Lower lobe of right lung (tissue), 2 donors: ENCODE measurements around the gene KMT5B. TPM values are rescaled to one million over a fixed set of nuclear protein-coding genes. Genes with fewer than 3 reads are reported as not detected.

Source experiments
- ATAC-seq, 2 donors: fragments of 200-7000 bp; cut with Tn5 transposase; one replicate each; pipeline ENCODE4 v1.9.1; 2020 to 2022; ENCODE audit warnings: mild to moderate bottlenecking in 2 of 2, moderate library complexity in 2 of 2
- DNase-seq: peaks from one replicate; pipeline ENCODE4 v3.0.0-alpha.2; 2020
- H3K27ac ChIP-seq: fragments of 200-600 bp; one replicate; pipeline ENCODE4 v1.8.0; 2022
- H3K27me3 ChIP-seq: fragments of 200-600 bp; one replicate; pipeline ENCODE4 v1.8.0; 2022; ENCODE audit warnings: low read depth
- H3K36me3 ChIP-seq: fragments of 200-600 bp; one replicate; pipeline ENCODE4 v1.8.0; 2022; ENCODE audit warnings: mild to moderate bottlenecking
- H3K4me1 ChIP-seq: fragments of 200-600 bp; one replicate; pipeline ENCODE4 v1.8.0; 2022
- H3K4me3 ChIP-seq: fragments of 200-600 bp; one replicate; pipeline ENCODE4 v1.8.0; 2022; ENCODE audit warnings: mild to moderate bottlenecking
- H3K9me3 ChIP-seq: fragments of 200-600 bp; one replicate; pipeline ENCODE4 v1.8.0; 2022
- intact Hi-C: fragments of 100-400 bp; cut with DNase I; formaldehyde crosslinking; loops from one replicate; pipeline ENCODE4 v1.11.0; 2022
- total RNA-seq: library from RNA; stranded (reverse); fragmentation: NEBNext Ultra II Directional; extraction: Animal tissue kit (Norgen Biotek cat#: 25700); gene quantifications from one replicate; pipeline ENCODE4 v1.2.1, GENCODE V29; 2021
- TF ChIP-seq, protein P1 (sequence below): fragments of 200-600 bp; IDR thresholded peaks from one replicate; pipeline ENCODE4 v1.8.0; 2022; ENCODE audit warnings: antibody characterized with exemption, mild to moderate bottlenecking
- donor health status: DM: no; HTN: yes; CAD: no; lungs with severe emphysema.

The KMT5B gene
- total RNA-seq, 1 donor from 2014 or later, result 48.6 TPM

DNA sequence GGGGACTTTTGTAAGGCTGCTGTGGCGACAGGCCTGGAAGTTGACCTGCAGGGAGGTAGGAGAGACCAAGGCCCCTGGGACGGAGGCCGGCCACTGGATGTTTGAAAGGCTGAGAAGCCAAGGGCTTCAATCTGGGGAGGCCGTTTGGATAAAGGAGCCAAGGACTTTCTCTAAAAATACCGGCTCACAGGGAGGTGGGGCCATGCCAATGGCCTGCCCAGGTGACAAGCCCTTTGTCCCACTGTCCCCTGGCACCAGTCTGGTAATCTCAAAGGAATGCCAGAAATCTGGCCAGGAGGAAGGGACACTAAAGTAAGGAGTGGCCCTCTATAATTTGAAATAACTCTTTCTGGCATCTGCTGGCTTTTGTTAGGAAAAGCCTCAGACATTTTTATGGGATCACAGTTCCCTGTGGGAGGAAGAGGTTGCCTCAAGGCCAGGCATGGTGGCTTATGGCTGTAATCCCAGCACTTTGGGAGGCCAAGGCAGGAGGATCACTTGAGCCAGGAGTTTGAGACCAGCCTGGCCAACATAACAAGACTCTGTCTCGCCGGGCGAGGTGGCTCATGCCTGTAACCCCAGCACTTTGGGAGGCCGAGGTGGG is 90.1 kb downstream of the KMT5B start:
- H3K36me3 ChIP-seq, result no peaks in the 10 kb centered on the region
- peaks cover 44% of the 10 kb centered on the region for H3K4me1 ChIP-seq
- H3K27me3 ChIP-seq, result no peaks in the 10 kb centered on the region
- peak overlapping the region; percentile 99 for H3K27ac ChIP-seq
- H3K9me3 ChIP-seq, result no peaks in the 10 kb centered on the region
- peak; percentile 32 to 52 for ATAC-seq
- no peak overlapping the region for H3K4me3 ChIP-seq
- TF ChIP-seq, protein P1, sequence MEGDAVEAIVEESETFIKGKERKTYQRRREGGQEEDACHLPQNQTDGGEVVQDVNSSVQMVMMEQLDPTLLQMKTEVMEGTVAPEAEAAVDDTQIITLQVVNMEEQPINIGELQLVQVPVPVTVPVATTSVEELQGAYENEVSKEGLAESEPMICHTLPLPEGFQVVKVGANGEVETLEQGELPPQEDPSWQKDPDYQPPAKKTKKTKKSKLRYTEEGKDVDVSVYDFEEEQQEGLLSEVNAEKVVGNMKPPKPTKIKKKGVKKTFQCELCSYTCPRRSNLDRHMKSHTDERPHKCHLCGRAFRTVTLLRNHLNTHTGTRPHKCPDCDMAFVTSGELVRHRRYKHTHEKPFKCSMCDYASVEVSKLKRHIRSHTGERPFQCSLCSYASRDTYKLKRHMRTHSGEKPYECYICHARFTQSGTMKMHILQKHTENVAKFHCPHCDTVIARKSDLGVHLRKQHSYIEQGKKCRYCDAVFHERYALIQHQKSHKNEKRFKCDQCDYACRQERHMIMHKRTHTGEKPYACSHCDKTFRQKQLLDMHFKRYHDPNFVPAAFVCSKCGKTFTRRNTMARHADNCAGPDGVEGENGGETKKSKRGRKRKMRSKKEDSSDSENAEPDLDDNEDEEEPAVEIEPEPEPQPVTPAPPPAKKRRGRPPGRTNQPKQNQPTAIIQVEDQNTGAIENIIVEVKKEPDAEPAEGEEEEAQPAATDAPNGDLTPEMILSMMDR, result no peak
- intact Hi-C loops, result no loop called here
- DNase-seq, result peak; percentile 66

DNA sequence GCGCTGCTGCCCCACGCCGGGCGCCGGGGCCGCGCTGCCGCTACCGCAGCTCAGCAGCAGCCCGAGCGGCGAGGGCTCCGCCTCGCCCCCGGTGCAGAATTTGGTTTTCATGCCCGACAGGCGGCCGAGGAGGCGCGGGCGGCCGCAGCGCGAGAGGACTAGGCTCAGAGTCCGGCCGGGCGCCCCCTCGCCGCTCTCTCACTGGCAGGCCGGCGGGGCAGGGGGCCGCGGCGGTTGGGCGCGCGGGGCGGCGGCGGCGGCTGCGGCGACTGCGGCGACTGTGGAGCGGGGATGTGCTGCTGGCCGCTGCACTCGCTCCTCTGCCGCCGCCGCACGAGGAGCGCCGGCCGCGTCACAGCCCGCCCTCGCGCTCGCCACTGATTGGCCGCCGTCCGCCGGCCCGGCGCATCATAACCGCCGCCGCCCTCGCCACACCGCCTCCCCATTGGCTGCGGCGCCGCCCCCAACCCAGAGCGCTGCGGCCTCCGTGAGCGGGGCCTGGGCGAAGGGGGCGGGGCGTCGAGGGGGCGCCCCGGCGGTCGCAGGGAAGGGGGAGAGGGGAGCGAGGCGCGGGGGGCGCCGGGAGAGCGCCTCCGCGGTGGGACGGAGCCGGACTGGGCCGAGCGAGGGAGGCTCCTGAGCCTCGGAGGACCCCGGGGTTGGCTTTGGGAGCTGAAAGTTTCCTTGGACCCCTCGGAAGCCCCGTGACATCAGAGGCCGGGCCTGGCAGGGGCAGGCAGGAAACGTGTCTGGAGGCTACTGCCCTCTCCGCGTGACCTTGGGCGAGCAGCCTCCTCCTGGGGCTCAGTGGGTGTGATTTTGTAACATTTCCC is 91.8 kb downstream of the KMT5B start, which contains the start of gene CHKA:
Gene CHKA (minus strand): TSS at position 322 of the 833 bp plus-strand sequence. CDS start 211 bp downstream, at position 111.
- TF ChIP-seq, protein P1, result no peak
- Histone ChIP-seq H3K27ac (peak within 1 kb of the TSS; percentile 99), H3K4me1 (peaks cover 39% of the 10 kb centered on the region), H3K4me3 (peak within 1 kb of the TSS; percentile 72), H3K27me3 (no peaks in the 10 kb centered on the region), H3K9me3 (no peaks in the 10 kb centered on the region), H3K36me3 (no peaks in the 10 kb centered on the region)
- peak; percentile 96 for DNase-seq
- ATAC-seq, result peak; percentile 96 to 97
- intact Hi-C loops, result no loop called here

DNA sequence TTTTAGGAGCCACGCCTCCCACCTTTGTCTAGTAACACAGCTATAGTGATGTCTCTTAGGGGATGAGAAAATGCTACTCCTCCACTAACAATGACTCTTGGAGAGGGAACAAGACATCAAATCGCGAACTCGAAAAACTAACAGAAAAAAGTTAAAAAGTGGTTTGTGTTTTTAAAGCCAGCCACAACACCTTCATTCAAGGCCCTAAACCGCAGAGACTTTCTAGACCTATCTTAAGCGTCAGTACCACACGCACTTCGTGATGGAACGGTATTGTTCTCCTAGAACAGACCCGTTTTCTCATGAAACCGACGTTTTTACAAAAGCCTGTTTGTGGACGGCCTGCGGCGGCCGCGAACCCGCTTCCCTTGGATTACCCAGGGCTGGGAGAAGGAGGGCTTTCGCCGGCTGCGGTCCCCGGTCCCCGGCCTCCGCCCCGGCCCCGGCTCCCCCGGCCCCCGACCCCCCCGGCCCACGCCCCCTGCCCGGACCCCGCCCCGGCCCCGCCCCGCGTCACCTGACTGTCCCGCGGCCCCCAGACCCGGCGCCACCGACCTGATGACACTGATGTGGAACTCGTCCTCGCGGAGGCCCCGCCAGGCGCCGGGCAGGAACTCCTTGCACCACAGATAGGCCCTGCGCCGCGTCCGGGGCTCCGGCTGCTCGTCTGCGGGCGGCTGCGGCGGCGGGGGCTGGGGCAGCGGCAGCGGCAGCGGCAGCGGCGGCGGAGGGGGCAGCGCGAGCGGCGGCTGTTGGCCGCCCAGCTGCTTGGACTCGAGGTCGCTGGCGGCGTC is 92.6 kb downstream of the KMT5B start:
- ATAC-seq (no peak), DNase-seq (peak; percentile 82)
- intact Hi-C loops, result no loop called here
- Histone ChIP-seq H3K4me3 (peak overlapping the region; percentile 72), H3K9me3 (no peaks in the 10 kb centered on the region), H3K4me1 (peaks cover 47% of the 10 kb centered on the region), H3K27ac (peak overlapping the region; percentile 99), H3K36me3 (no peaks in the 10 kb centered on the region), H3K27me3 (no peaks in the 10 kb centered on the region)
- TF ChIP-seq, protein P1, result no peak

DNA sequence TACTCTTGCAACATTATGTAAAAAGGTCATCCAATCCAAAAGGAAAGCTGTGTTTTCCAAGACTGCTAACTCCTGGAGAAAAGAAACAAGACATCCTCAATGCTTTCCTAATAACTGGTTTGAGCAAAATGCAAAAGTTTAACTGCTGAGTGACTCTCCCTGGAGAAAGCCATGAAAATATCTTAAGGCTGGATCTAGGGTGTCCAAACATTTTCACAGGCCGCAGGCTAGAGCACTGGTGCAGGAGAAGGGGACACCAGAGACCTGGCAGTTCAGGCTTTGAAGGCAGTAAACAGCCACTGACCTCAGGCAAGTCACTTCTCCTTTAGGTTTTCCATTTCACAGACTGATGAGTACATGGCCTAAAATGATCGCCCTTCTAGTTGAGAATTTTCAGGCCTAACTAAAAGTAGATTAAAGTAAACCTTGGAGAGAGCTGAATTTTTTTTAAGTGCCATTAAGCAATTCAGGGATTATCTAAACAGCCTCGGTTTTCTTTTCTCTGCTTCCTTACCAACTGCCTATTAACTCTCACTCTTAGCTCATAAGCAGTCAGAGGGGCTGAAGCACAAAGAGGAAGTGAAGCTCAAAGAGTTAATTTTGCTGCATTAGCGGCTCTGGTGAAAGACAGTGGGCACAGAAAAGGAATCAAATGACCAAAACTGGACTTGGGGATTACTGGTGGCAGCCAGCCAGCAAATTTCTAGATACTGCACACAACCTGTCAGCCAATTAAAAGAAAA is 94.2 kb downstream of the KMT5B start:
- DNase-seq (no peak), ATAC-seq (no peak)
- Histone ChIP-seq H3K9me3 (no peaks in the 10 kb centered on the region), H3K4me1 (peaks cover 47% of the 10 kb centered on the region), H3K27me3 (no peaks in the 10 kb centered on the region), H3K27ac (peak overlapping the region; percentile 99), H3K36me3 (no peaks in the 10 kb centered on the region), H3K4me3 (peak overlapping the region; percentile 72)
- TF ChIP-seq, protein P1, result no peak
- intact Hi-C loops, result no loop called here
